SU-DHL-6 (cell line): ENCODE data around the gene GAGE10.

Source experiments
- H2AFZ ChIP-seq: fragments of 200-600 bp; sonication (generic); 2 replicates; pipeline ENCODE4 v1.6.1; 2014; ENCODE audit warnings: low read depth, mild to moderate bottlenecking, moderate library complexity, mixed read lengths, antibody characterized with exemption, low read length; ENCODE audit not compliant: severe bottlenecking
- H3F3A ChIP-seq: fragments of 200-600 bp; shearing (Covaris generic); 2 replicates; pipeline ENCODE4 v1.6.0; 2016; ENCODE audit warnings: antibody characterized with exemption, mild to moderate bottlenecking; ENCODE audit not compliant: insufficient read depth
- H3K27ac ChIP-seq: fragments of 200-600 bp; sonication (generic); 2 replicates; pipeline ENCODE4 v1.5.1; 2016; ENCODE audit warnings: low read depth, mild to moderate bottlenecking, low read length, moderate library complexity, mixed read lengths
- H3K27me3 ChIP-seq: fragments of 200-600 bp; sonication (generic), shearing (Covaris generic); 2 replicates; pipeline ENCODE4 v1.6.0; 2014; ENCODE audit warnings: mild to moderate bottlenecking, low read length
- H3K36me3 ChIP-seq: fragments of 200-600 bp; sonication (generic); 2 replicates; pipeline ENCODE4 v1.6.1; 2014; ENCODE audit warnings: mild to moderate bottlenecking, low read length, mixed read lengths
- H3K4me2 ChIP-seq: fragments of 300-600, 200-600 bp; shearing (Covaris generic), sonication (generic); 2 replicates; pipeline ENCODE4 v1.6.0; 2014; ENCODE audit warnings: low read length, low read depth, mild to moderate bottlenecking; ENCODE audit not compliant: poor library complexity, severe bottlenecking
- H3K4me3 ChIP-seq: fragments of 200-600 bp; sonication (generic); 2 replicates; pipeline ENCODE4 v1.5.1; 2014; ENCODE audit warnings: antibody characterized with exemption, low read length, mild to moderate bottlenecking, mixed read lengths; ENCODE audit not compliant: insufficient read depth, poor library complexity, severe bottlenecking
- H3K79me2 ChIP-seq: fragments of 200-600 bp; sonication (generic); 2 replicates; pipeline ENCODE4 v1.6.1; 2014; ENCODE audit warnings: mild to moderate bottlenecking, low read length, moderate library complexity; ENCODE audit not compliant: insufficient read depth
- H3K9ac ChIP-seq: fragments of 200-600 bp; sonication (generic); 2 replicates; pipeline ENCODE4 v1.7.0; 2014; ENCODE audit warnings: mild to moderate bottlenecking, low read length
- H3K9me2 ChIP-seq: fragments of 200-600 bp; sonication (generic); replicated peaks from 2 replicates; pipeline ENCODE4 v1.6.1; 2014; ENCODE audit warnings: low read length; ENCODE audit not compliant: insufficient read depth
- H3K9me3 ChIP-seq: fragments of 200-600 bp; sonication (generic); 2 replicates; pipeline ENCODE4 v1.6.1; 2014; ENCODE audit warnings: low read length, mixed read lengths; ENCODE audit not compliant: insufficient read depth
- H4K20me1 ChIP-seq: fragments of 200-600 bp; sonication (generic); 2 replicates; pipeline ENCODE4 v1.6.1; 2014; ENCODE audit warnings: low read depth, mild to moderate bottlenecking, antibody characterized with exemption, low read length, moderate library complexity, mixed read lengths
- CTCF ChIP-seq: fragments of 200-600 bp; sonication (generic); IDR thresholded peaks from one replicate; pipeline ENCODE4 v1.5.1; 2017; ENCODE audit warnings: antibody characterized with exemption, mild to moderate bottlenecking, low read length, moderate library complexity; ENCODE audit not compliant: insufficient read depth, poor library complexity, severe bottlenecking
- EZH2phosphoT487 ChIP-seq: fragments of 200-600 bp; sonication (generic), shearing (Covaris generic); conservative IDR thresholded peaks from 2 replicates; pipeline ENCODE4 v1.6.1; 2018; ENCODE audit warnings: mild to moderate bottlenecking, antibody characterized with exemption, low read length, moderate library complexity, mixed read lengths

Gene GAGE10

GRCh38 chrX:49276207-49276606 lies 27.2 kb upstream of the GAGE10 start:
- Histone ChIP-seq H3K4me3 (no peak overlapping the region), H3K9me2 (no peaks in the 10 kb centered on the region), H3K27ac (no peak overlapping the region), H3K9me3 (no peaks in the 10 kb centered on the region), H3F3A (no peaks in the 10 kb centered on the region), H3K79me2 (no peaks in the 10 kb centered on the region), H3K36me3 (no peaks in the 10 kb centered on the region), H2AFZ (no peak overlapping the region), H4K20me1 (no peaks in the 10 kb centered on the region), H3K4me2 (no peak overlapping the region), H3K27me3 (no peaks in the 10 kb centered on the region), H3K9ac (no peak overlapping the region)
- TF ChIP-seq EZH2phosphoT487 = no peak
- no peak for TF ChIP-seq CTCF

GRCh38 chrX:49276671-49277534 lies 26.5 kb upstream of the GAGE10 start:
- H3F3A ChIP-seq = no peaks in the 10 kb centered on the region

GRCh38 chrX:49277535-49277830 lies 26.0 kb upstream of the GAGE10 start:
- Histone ChIP-seq H3K9me2 (no peaks in the 10 kb centered on the region), H3K4me2 (no peak overlapping the region), H3K79me2 (no peaks in the 10 kb centered on the region)

More at GRCh38 chrX:49276671-49277534, 26.5 kb upstream of the GAGE10 start:
- H3K36me3 ChIP-seq = no peaks in the 10 kb centered on the region
- no peak overlapping the region for H3K27ac ChIP-seq
- no peaks in the 10 kb centered on the region for H3K9me3 ChIP-seq
- H3K9me2 ChIP-seq = no peaks in the 10 kb centered on the region
- H3K27me3 ChIP-seq = no peaks in the 10 kb centered on the region
- H3K79me2 ChIP-seq = no peaks in the 10 kb centered on the region
- H3K9ac ChIP-seq = no peak overlapping the region
- no peaks in the 10 kb centered on the region for H4K20me1 ChIP-seq
- no peak overlapping the region for H3K4me3 ChIP-seq
- TF ChIP-seq CTCF (no peak), EZH2phosphoT487 (no peak)
- no peak overlapping the region for H2AFZ ChIP-seq
- H3K4me2 ChIP-seq = no peak overlapping the region

More at GRCh38 chrX:49277535-49277830, 26.0 kb upstream of the GAGE10 start:
- Histone ChIP-seq H3K27me3 (no peaks in the 10 kb centered on the region), H3K36me3 (no peaks in the 10 kb centered on the region), H3K27ac (no peak overlapping the region), H4K20me1 (no peaks in the 10 kb centered on the region), H3K4me3 (no peak overlapping the region), H3K9ac (no peak overlapping the region), H3K9me3 (no peaks in the 10 kb centered on the region), H3F3A (no peaks in the 10 kb centered on the region), H2AFZ (no peak overlapping the region)
- TF ChIP-seq EZH2phosphoT487 (no peak), CTCF (no peak)
